Loucy (cell line): ENCODE measurements around the gene TOP3B.

Experiments used
- H2AFZ ChIP-seq: fragments of 200-600 bp; sonication (generic); 2 replicates; pipeline ENCODE4 v1.6.0; 2016; ENCODE audit warnings: antibody characterized with exemption, mild to moderate bottlenecking, low read length, moderate library complexity
- H3F3A ChIP-seq: fragments of 200-600 bp; 2 replicates; pipeline ENCODE4 v1.6.0; 2016; ENCODE audit warnings: antibody characterized with exemption, low read depth, mild to moderate bottlenecking
- H3K27me3 ChIP-seq: fragments of 200-600 bp; sonication (generic); 2 replicates; pipeline ENCODE4 v1.6.1; 2014; ENCODE audit warnings: low read length, mild to moderate bottlenecking; ENCODE audit not compliant: insufficient read depth, poor library complexity, severe bottlenecking
- H3K36me3 ChIP-seq: fragments of 200-600 bp; sonication (generic); 2 replicates; pipeline ENCODE4 v1.6.1; 2016; ENCODE audit warnings: low read length; ENCODE audit not compliant: insufficient read depth
- H3K4me1 ChIP-seq: fragments of 200-600 bp; sonication (generic); 2 replicates; pipeline ENCODE4 v1.5.1; 2014; ENCODE audit warnings: low read length, mild to moderate bottlenecking; ENCODE audit not compliant: insufficient read depth, poor library complexity, severe bottlenecking
- H3K4me2 ChIP-seq: fragments of 200-600 bp; sonication (generic); 2 replicates; pipeline ENCODE4 v1.6.0; 2014; ENCODE audit warnings: antibody characterized with exemption, low read length, low read depth, mild to moderate bottlenecking; ENCODE audit not compliant: poor library complexity, severe bottlenecking
- H3K4me3 ChIP-seq: fragments of 200-600 bp; sonication (generic); 2 replicates; pipeline ENCODE4 v1.5.1; 2014; ENCODE audit warnings: low read length, mild to moderate bottlenecking, mixed read lengths; ENCODE audit not compliant: poor library complexity, severe bottlenecking
- H3K79me2 ChIP-seq: fragments of 200-600 bp; sonication (generic); 2 replicates; pipeline ENCODE4 v1.6.1; 2014; ENCODE audit warnings: low read length; ENCODE audit not compliant: insufficient read depth
- H3K9ac ChIP-seq: fragments of 200-600 bp; sonication (generic); 2 replicates; pipeline ENCODE4 v1.6.0; 2014; ENCODE audit warnings: mild to moderate bottlenecking, low read depth, low read length, moderate library complexity; ENCODE audit not compliant: poor library complexity, severe bottlenecking
- H3K9me2 ChIP-seq: fragments of 200-600 bp; sonication (generic); replicated peaks from 2 replicates; pipeline ENCODE4 v1.6.1; 2016; ENCODE audit warnings: low read depth, low read length, mixed read lengths
- H3K9me3 ChIP-seq: fragments of 200-600 bp; sonication (generic); 2 replicates; pipeline ENCODE4 v1.6.1; 2014; ENCODE audit warnings: mild to moderate bottlenecking, antibody characterized with exemption, low read length, low read depth; ENCODE audit not compliant: insufficient read depth
- H4K20me1 ChIP-seq: fragments of 200-600 bp; sonication (generic); 2 replicates; pipeline ENCODE4 v1.6.0; 2014; ENCODE audit warnings: antibody characterized with exemption, low read length, mild to moderate bottlenecking; ENCODE audit not compliant: insufficient read depth, poor library complexity, severe bottlenecking
- CTCF ChIP-seq: fragments of 200-600 bp; sonication (generic); conservative IDR thresholded peaks from 2 replicates; pipeline ENCODE4 v1.5.1; 2014; ENCODE audit warnings: mild to moderate bottlenecking, antibody characterized with exemption, low read length
- EZH2phosphoT487 ChIP-seq: fragments of 200-600 bp; IDR thresholded peaks from 2 replicates; pipeline ENCODE4 v1.6.1; 2018; ENCODE audit warnings: antibody characterized with exemption, mild to moderate bottlenecking, moderate library complexity, borderline replicate concordance

The TOP3B gene

GRCh38 chr22:21958360-21959273 lies 24.0 kb downstream of the TOP3B start:
- no peaks in the 10 kb centered on the region for H3K4me1 ChIP-seq
- no peaks in the 10 kb centered on the region for H3K27me3 ChIP-seq
- H3K9me2 ChIP-seq, result no peaks in the 10 kb centered on the region
- no peaks in the 10 kb centered on the region for H3F3A ChIP-seq
- no peak overlapping the region for H3K4me3 ChIP-seq
- no peaks in the 10 kb centered on the region for H3K79me2 ChIP-seq
- no peak overlapping the region for H3K9ac ChIP-seq
- H3K4me2 ChIP-seq, result no peak overlapping the region
- no peaks in the 10 kb centered on the region for H3K9me3 ChIP-seq
- no peak overlapping the region for H2AFZ ChIP-seq
- no peak for TF ChIP-seq EZH2phosphoT487
- no peak for TF ChIP-seq CTCF
- no peaks in the 10 kb centered on the region for H4K20me1 ChIP-seq
- peaks cover 9% of the 10 kb centered on the region; the same call in 1 of the 2 replicates for H3K36me3 ChIP-seq

- TF ChIP-seq EZH2phosphoT487 (no peak), CTCF (peak; percentile 73)
- H2AFZ ChIP-seq, result peak within 1 kb of the TSS; percentile 96
- H3K4me3 ChIP-seq, result peak within 1 kb of the TSS; percentile 99
- H3K9me2 ChIP-seq, result no peaks in the 10 kb centered on the region
- H3K79me2 ChIP-seq, result peaks cover 31% of the 10 kb centered on the region
- no peaks in the 10 kb centered on the region for H4K20me1 ChIP-seq
- H3K9me3 ChIP-seq, result no peaks in the 10 kb centered on the region
- no peaks in the 10 kb centered on the region for H3F3A ChIP-seq
- H3K36me3 ChIP-seq, result no peaks in the 10 kb centered on the region
- H3K4me2 ChIP-seq, result peak within 1 kb of the TSS; percentile 95
- peak within 1 kb of the TSS; percentile 90 for H3K9ac ChIP-seq
- H3K4me1 ChIP-seq, result peaks cover 30% of the 10 kb centered on the region
- H3K27me3 ChIP-seq, result no peaks in the 10 kb centered on the region
Measured at GRCh38 chr22:21952586-21953571, 29.7 kb downstream of the TOP3B start, which contains the start of gene PPM1F. Gene PPM1F, minus strand, starts transcription at chr22:21952848. Its CDS starts 6,800 bp downstream, at chr22:21946048.

- H3K9ac ChIP-seq, result peak overlapping the region; percentile 90
Measured at GRCh38 chr22:21951931-21952465, 30.6 kb downstream of the TOP3B start.

More at GRCh38 chr22:21951931-21952465, 30.6 kb downstream of the TOP3B start:
- peak overlapping the region; percentile 99 for H3K4me3 ChIP-seq
- H3K36me3 ChIP-seq, result no peaks in the 10 kb centered on the region
- H3K4me1 ChIP-seq, result peaks cover 37% of the 10 kb centered on the region
- no peaks in the 10 kb centered on the region for H3K9me2 ChIP-seq
- no peaks in the 10 kb centered on the region for H3K9me3 ChIP-seq
- peak overlapping the region; percentile 86; the same call in 1 of the 2 replicates for H2AFZ ChIP-seq
- H3K27me3 ChIP-seq, result no peaks in the 10 kb centered on the region
- no peaks in the 10 kb centered on the region for H4K20me1 ChIP-seq
- peaks cover 31% of the 10 kb centered on the region for H3K79me2 ChIP-seq
- no peak for TF ChIP-seq EZH2phosphoT487
- no peak for TF ChIP-seq CTCF
- no peaks in the 10 kb centered on the region for H3F3A ChIP-seq
- peak overlapping the region; percentile 95 for H3K4me2 ChIP-seq
